GM13977 (cell line): ENCODE data around the gene SPAG5.
A peak's percentile ranks its signal among the peaks of the same experiment; 100 is the strongest.

ENCODE experiments used
- DNase-seq: peaks from one replicate; pipeline ENCODE4 v3.0.0; 2012; ENCODE audit warnings: low spot score
- CTCF ChIP-seq: IDR thresholded peaks from 2 replicates; pipeline ENCODE4 v1.5.1; 2012; ENCODE audit warnings: mild to moderate bottlenecking, control low read depth; ENCODE audit not compliant: insufficient read depth; ENCODE audit errors: extremely low read depth, missing control alignments
- in situ Hi-C: fragments of 300-500 bp; cut with MboI; formaldehyde crosslinking; loops from one replicate; pipeline ENCODE4 v1.12.0; 2022; ENCODE audit warnings: low sequenced_read_pairs, low pct_unique_long_range_greater_than_20kb, mixed read lengths, inconsistent platforms; ENCODE audit not compliant: unreplicated experiment

SPAG5 gene

GRCh38 chr17:28572259-28573039 lies 26.4 kb downstream of the SPAG5 start:
- in situ Hi-C loops: no loop called here
- DNase-seq: no peak
- no peak for TF ChIP-seq CTCF

- no peak for TF ChIP-seq CTCF
- DNase-seq: peak; percentile 94
- in situ Hi-C loops: no loop called here
These were observed 27.3 kb downstream of the SPAG5 start, which contains the start of gene PIGS for GRCh38 chr17:28571361-28572122. Gene PIGS, minus strand, starts transcription at chr17:28571524. Its CDS starts 28 bp downstream, at chr17:28571496.

- in situ Hi-C loops: no loop called here
- no peak for TF ChIP-seq CTCF
These were observed 28.0 kb downstream of the SPAG5 start for GRCh38 chr17:28570716-28571360.

GRCh38 chr17:28569446-28569845 lies 29.4 kb downstream of the SPAG5 start:
- in situ Hi-C loops: no loop called here
- no peak for DNase-seq
- TF ChIP-seq CTCF: no peak

More at GRCh38 chr17:28570716-28571360, 28.0 kb downstream of the SPAG5 start:
- DNase-seq: peak; percentile 56

- peak; percentile 71 for DNase-seq
- in situ Hi-C loops: no loop called here
- no peak for TF ChIP-seq CTCF
These were observed 31.2 kb downstream of the SPAG5 start for GRCh38 chr17:28567604-28568003.

GRCh38 chr17:28563475-28563874 lies 35.4 kb downstream of the SPAG5 start:
- DNase-seq: no peak
- in situ Hi-C loops: no loop called here
- TF ChIP-seq CTCF: no peak
